ENCODE data around the gene COL18A1.

DNA sequence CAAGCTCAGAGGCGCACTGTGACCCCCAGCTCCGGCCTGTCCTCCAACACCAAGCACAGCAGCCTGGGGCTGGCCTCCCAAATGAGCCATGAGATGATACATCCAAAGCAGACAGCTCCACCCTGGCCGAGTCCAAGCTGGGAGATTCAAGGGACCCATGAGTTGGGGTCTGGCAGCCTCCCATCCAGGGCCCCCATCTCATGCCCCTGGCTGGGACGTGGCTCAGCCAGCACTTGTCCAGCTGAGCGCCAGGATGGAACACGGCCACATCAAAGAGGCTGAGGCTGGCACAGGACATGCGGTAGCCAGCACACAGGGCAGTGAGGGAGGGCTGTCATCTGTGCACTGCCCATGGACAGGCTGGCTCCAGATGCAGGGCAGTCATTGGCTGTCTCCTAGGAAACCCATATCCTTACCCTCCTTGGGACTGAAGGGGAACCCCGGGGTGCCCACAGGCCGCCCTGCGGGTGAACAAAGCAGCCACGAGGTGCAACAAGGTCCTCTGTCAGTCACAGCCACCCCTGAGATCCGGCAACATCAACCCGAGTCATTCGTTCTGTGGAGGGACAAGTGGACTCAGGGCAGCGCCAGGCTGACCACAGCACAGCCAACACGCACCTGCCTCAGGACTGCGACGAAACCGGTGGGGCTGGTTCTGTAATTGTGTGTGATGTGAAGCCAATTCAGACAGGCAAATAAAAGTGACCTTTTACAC lies 108.2 kb downstream of the COL18A1 start:
- no peak for TF ChIP-seq CSDC2 (CRISPR knock-in tag; IDR thresholded peaks at IDR 0.05)
- TF ChIP-seq, protein P1, sequence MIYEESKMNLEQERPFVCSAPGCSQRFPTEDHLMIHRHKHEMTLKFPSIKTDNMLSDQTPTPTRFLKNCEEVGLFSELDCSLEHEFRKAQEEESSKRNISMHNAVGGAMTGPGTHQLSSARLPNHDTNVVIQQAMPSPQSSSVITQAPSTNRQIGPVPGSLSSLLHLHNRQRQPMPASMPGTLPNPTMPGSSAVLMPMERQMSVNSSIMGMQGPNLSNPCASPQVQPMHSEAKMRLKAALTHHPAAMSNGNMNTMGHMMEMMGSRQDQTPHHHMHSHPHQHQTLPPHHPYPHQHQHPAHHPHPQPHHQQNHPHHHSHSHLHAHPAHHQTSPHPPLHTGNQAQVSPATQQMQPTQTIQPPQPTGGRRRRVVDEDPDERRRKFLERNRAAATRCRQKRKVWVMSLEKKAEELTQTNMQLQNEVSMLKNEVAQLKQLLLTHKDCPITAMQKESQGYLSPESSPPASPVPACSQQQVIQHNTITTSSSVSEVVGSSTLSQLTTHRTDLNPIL (CRISPR knock-in tag; IDR thresholded peaks at IDR 0.05; ENCODE audit: low read depth) = no peak
- TF ChIP-seq, protein P2, sequence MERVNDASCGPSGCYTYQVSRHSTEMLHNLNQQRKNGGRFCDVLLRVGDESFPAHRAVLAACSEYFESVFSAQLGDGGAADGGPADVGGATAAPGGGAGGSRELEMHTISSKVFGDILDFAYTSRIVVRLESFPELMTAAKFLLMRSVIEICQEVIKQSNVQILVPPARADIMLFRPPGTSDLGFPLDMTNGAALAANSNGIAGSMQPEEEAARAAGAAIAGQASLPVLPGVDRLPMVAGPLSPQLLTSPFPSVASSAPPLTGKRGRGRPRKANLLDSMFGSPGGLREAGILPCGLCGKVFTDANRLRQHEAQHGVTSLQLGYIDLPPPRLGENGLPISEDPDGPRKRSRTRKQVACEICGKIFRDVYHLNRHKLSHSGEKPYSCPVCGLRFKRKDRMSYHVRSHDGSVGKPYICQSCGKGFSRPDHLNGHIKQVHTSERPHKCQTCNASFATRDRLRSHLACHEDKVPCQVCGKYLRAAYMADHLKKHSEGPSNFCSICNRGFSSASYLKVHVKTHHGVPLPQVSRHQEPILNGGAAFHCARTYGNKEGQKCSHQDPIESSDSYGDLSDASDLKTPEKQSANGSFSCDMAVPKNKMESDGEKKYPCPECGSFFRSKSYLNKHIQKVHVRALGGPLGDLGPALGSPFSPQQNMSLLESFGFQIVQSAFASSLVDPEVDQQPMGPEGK (CRISPR knock-in tag; IDR thresholded peaks at IDR 0.05; ENCODE audit: borderline replicate concordance) = no peak
- TF ChIP-seq ZC3H10 (CRISPR knock-in tag; IDR thresholded peaks at IDR 0.05) = no peak
